Stimulated activated naive CD4-positive, alpha-beta T cell treated with Interleukin-2 at 50 U/mL for 16 hours (primary cell): ENCODE data around the gene CPE.

ENCODE experiments used
- DNase-seq: peaks from one replicate; lab custom pipeline; 2025; lab: John Stamatoyannopoulos, UW

CPE gene

GRCh38 chr4:165364452-165365080, 14.2 kb upstream of the CPE start:
- no peak for DNase-seq

DNA sequence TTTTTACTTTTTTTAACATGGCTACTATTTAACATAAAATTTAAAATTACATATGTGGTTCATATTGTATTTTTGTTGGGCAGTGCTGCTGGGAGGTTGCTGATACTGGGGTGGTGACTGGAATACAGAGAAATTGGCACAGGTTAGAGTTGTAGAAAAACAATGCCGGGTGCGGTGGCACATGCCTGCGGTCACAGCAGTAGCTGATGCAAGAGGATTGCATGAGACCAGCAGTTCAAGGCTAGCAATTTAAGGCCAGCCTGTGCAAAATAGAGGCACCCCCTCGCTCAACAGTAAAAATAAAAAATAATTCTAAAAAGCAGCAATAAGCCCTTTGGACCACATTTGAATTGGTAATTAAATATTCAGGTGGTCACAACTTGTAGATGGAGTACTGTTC, 11.8 kb upstream of the CPE start:
- no peak for DNase-seq

DNA sequence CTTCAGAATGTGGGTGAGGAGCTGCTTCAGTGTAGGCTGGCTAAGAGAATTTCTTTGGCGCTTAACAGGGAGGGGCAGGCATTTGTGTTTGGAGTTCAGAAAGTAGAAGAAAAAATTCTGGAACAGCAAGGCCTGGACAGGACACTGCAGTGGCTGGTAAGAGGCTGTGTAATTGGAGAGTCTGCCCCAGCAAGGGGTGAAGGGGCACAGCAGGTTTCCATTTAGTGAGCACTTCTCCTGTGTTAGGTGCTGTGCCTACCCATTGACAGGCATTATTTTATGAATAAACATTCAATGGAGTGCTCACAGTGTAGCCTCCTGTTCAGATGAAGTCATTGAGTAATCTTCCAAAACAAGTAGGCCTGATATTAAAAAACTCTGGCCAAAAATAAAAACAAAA, 10.7 kb upstream of the CPE start:
- DNase-seq, result no peak

DNA sequence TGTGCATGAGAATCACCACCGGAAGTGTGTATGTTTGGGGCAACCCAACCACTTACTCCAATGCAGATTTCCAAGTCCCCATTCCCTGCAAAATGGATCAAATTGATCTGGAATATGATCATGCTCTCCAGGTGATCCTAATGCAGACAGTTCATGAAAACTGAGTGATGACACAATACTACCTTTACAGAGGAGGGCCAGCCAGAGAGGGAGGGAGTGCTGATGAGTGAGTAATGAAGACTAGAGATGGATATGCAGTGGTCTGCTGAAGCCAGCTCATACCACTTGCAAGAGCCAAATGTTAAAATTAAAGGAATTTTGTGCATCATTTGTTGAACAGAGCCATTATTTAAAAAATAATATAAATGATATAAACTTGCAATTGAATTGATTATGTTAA, 10.2 kb upstream of the CPE start:
- DNase-seq, result no peak

DNA sequence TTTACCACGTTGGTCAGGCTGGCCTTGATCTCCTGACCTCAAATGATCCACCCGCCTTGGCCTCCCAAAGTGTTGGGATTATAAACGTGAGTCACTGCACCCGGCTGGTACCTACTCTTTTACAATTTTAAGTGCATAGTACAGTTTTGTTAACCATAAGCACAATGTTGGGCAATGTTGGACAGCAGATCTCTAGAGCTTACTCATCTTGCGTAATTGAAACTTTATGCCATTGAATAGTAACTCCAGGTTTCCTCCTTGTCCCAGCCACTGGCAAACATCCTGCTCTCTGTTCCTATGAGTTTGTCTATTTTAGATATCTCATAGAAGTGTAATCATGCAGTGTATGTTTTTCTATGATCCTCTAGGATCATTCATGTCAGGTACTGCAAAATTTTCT, 9.3 kb upstream of the CPE start:
- DNase-seq, result no peak

- DNase-seq, result no peak
Measured at GRCh38 chr4:165370530-165370929, 8.3 kb upstream of the CPE start.

GRCh38 chr4:165375465-165375864, 3.3 kb upstream of the CPE start:
- DNase-seq, result no peak

DNA sequence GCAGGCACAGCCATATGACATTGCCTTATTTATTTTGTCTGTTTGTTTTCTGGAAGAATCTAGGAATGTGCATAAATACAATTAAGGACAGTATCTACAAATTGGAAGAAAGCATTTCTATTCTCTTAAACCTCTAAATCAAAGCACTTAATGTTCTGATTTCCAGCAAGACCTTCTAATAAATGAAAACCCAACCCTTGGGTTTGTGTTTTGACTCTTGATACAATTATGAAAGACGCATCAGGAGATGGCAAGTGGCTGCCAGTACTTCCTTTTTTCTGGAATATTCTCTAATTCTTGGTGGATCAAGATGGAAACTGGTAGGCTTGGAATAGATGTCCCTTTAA, 437 bp upstream of the CPE start:
- no peak for DNase-seq

DNA sequence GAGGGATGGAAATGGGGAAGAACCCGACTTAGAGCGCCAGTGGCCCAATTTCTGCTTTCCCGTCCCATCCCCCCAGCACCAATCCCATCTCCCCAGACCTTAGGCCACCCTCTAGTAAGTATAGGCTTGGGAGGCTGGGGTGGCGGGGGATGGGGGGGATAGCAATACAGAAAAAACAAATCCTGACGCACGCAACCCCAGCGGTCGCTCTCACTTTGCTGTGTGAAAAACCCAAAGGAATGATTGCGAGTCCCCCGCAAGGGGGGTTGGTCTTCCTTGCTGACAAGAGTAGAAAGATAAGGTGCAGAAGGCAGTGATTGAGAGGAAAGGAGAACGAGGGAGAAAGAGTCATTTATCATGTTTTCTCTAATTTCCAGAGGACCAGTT, 863 bp downstream of the CPE start:
- no peak for DNase-seq

GRCh38 chr4:165380805-165381204, 2.0 kb downstream of the CPE start:
- DNase-seq, result no peak

GRCh38 chr4:165381821-165382373, 3.1 kb downstream of the CPE start:
- DNase-seq, result no peak

- DNase-seq, result no peak
Measured at GRCh38 chr4:165382640-165383039, 3.8 kb downstream of the CPE start.

DNA sequence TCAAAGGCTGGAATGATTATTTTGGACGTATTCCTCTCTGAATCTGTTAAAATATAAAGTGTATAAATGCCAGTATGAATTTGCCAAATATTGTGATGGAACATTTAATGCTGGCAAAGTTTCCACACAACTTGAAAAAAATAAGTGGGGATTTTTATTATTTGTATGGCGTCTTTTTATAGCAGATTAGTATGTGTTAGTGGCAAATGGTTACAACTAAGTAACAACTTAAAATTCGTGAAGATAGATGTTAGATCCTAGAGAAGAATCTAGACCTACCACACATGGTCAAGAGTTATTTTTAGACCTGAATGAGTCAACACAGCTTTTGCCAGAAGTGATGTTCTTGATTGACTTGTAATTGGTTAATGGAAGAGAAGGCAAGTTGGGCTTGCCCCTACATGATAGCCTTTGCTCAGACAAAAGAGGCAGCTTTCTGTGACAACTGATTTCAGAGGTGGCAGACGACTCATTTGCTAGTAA, 4.8 kb downstream of the CPE start:
- no peak for DNase-seq

GRCh38 chr4:165384186-165384585, 5.4 kb downstream of the CPE start:
- DNase-seq, result no peak

GRCh38 chr4:165384598-165384997, 5.8 kb downstream of the CPE start:
- DNase-seq, result no peak

DNA sequence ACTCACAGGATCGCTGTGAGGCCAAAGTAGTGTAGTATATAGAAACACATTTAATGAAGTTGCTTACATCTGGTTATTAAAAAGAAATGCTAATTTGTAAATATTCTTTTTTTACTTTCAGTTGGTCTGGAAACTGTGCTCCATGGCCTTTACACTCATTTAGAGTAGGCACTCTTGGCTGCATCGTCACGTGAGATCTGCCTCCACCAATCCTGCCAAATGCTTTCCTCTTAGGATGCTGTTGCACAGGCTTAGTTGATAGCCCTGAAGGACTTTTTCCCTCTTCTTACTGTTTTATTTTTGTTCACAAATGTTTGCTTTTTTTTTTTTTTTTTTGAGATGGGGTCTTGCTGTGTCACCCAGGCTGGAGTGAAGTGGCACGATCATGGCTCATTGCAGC, 6.3 kb downstream of the CPE start:
- DNase-seq, result no peak

DNA sequence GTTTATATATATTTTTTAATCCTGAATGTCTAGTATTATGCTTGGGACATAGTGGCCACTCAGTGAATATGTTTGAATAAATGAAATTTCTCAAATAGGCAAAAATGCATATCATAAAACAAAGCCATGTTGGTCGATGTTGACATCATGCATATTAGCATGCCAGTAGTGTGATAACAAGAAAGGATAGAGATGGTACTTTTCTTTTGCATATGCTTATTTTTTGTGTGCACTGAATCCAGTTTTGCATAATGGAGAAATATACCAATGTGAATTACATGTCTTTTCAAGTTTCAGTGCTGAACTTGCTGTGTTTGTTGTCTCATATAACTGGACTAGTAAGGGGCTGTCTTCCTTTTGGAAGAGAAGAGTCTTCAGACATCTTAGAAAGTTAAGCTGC, 7.5 kb downstream of the CPE start:
- DNase-seq, result no peak

GRCh38 chr4:165388756-165389155, 9.9 kb downstream of the CPE start:
- no peak for DNase-seq

DNA sequence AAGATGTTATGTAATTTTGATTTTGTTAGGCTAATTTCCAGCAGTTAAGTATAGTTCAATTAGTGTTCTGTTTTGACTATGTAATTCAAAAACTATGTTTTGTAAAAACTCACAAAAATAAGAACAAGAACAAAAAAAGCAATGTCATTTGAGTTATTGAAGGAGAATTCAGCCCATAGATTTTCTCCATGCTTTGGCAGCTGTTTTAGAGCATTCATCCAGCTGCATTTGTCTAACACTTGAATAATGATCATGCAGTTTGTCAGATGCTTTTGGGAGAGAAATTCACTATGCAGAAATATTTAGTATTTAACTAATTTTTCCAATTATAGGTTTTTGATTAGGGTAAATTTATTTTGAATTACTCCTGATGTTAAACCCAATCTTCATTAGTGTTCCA, 14.2 kb downstream of the CPE start:
- no peak for DNase-seq

GRCh38 chr4:165393704-165394103, 14.9 kb downstream of the CPE start:
- DNase-seq, result no peak

DNA sequence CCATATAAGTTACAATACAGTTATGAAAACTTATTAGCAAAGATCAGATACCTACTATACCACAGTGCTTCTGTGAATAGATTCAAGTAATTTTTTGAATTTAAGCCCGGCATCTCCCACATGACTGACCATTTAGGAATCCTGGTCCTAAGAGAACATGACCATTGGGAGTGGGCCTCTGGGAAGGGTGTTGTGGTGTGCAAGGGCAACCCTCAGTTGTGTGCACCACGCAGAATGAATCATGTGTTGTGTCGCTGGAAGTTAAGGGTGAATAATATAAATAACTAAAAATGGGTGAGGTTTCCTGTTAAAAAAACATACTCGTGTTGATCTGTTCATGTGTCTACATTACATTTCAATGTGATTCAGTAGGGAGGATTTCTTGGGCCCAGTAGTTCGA, 15.5 kb downstream of the CPE start:
- no peak for DNase-seq

DNA sequence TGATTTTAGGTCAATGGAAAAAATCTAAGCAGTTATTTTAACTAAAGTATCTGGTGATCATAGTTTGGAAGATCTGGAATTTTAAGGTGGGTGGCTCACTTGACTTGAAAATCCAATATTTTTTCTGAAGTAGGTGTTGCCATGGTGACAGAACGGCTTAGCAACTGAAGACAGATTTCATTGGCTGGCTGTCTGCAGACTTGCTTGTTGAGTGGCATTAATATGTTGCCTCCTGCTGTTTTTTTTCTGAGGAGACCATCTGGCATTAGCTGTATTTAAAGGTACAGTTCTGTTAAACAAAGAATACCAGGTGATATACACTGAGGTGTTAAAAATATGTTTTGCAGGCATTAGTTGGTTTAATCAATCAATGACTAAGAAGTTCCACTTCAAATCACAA, 19.8 kb downstream of the CPE start:
- DNase-seq, result no peak

GRCh38 chr4:165402375-165402774, 23.6 kb downstream of the CPE start:
- no peak for DNase-seq

DNA sequence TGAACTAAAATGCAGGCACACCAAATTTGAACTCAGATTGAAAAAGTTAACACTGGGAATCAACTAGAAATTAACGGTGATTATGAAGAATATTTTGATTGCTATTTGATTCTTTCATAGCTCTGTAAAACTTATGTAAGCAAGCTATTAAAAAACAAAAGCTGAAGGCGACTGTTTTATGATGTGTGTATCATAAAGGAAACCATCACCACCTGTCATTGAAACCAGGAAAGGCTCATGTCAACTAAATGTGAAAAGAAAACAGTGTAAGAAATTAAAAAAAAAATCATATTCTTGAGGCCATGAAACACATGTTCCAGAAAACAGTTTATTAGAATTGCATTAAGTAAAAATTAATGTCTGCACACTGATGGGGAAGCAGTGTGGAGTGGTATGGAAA, 24.2 kb downstream of the CPE start:
- DNase-seq, result no peak

DNA sequence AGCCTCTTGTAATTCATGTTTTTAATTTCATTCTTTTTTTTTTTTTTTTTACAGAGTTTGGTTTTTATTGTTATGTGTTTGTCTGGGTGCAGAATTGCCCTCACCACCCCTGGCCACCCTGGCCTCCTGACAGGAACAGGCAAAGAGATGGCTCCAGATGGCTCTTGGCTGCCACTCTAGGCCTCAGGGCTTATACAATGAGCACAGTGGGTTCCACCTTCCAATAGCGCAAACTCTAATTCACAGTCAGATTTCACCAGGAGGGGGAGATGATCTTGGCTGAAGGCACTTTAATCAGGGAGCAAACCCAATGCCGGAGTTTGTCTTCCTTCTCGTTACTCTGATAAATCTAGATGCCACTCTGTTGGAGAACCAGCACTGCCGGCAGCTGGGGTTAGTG, 24.8 kb downstream of the CPE start:
- DNase-seq, result no peak
